Endodermal cell (in vitro differentiated cells): ENCODE results near the gene SPATA7. TPM values are rescaled to one million over a fixed set of nuclear protein-coding genes. Genes with fewer than 3 reads are reported as not detected.

Experiments used
- DNase-seq: peaks from one replicate; pipeline ENCODE4 v3.0.0-alpha.2; 2017
- H3K27ac ChIP-seq: 2 replicates; pipeline ENCODE4 v1.5.1; 2013; ENCODE audit warnings: mild to moderate bottlenecking, low read depth, low read length, moderate library complexity
- H3K27me3 ChIP-seq: 2 replicates; pipeline ENCODE4 v1.6.1; 2013; ENCODE audit warnings: mild to moderate bottlenecking, low read length, moderate library complexity; ENCODE audit not compliant: insufficient read depth, control insufficient read depth, poor library complexity, severe bottlenecking
- H3K36me3 ChIP-seq: 2 replicates; pipeline ENCODE4 v1.7.0; 2013; ENCODE audit warnings: mild to moderate bottlenecking, low read length, moderate library complexity; ENCODE audit not compliant: control insufficient read depth, insufficient read depth
- H3K4me1 ChIP-seq: one replicate; pipeline ENCODE4 v1.7.0; 2013; ENCODE audit warnings: low read length; ENCODE audit not compliant: control insufficient read depth, insufficient read depth
- H3K4me3 ChIP-seq: 2 replicates; pipeline ENCODE4 v1.5.1; 2013; ENCODE audit warnings: mild to moderate bottlenecking, low read length, moderate library complexity
- H3K9ac ChIP-seq: 2 replicates; pipeline ENCODE4 v1.6.1; 2013; ENCODE audit warnings: mild to moderate bottlenecking, low read length, moderate library complexity; ENCODE audit not compliant: poor library complexity, severe bottlenecking; ENCODE audit errors: extremely low read depth
- H3K9me3 ChIP-seq: 2 replicates; pipeline ENCODE4 v1.6.1; 2013; ENCODE audit warnings: mild to moderate bottlenecking, low read length, moderate library complexity; ENCODE audit not compliant: control insufficient read depth
- H3K27ac Mint-ChIP-seq: 2 replicates; pipeline ENCODE4 v1.8.0; 2020; ENCODE audit warnings: mixed read lengths
- H3K27me3 Mint-ChIP-seq: 2 replicates; pipeline ENCODE4 v1.8.0; 2021; ENCODE audit warnings: mild to moderate bottlenecking, mixed read lengths; ENCODE audit not compliant: insufficient read depth
- H3K36me3 Mint-ChIP-seq: 2 replicates; pipeline ENCODE4 v1.8.0; 2020; ENCODE audit warnings: low read depth, mixed read lengths
- H3K4me1 Mint-ChIP-seq: 2 replicates; pipeline ENCODE4 v1.8.0; 2020; ENCODE audit warnings: mixed read lengths
- H3K4me3 Mint-ChIP-seq: 2 replicates; pipeline ENCODE4 v1.8.0; 2020; ENCODE audit warnings: mild to moderate bottlenecking, moderate library complexity, mixed read lengths
- H3K9me3 Mint-ChIP-seq: 2 replicates; pipeline ENCODE4 v1.8.0; 2020; ENCODE audit warnings: mild to moderate bottlenecking, mixed read lengths
- CTCF ChIP-seq: fragments of 200-600 bp; sonication (generic); conservative IDR thresholded peaks from 2 replicates; pipeline ENCODE4 v1.5.0; 2021; ENCODE audit warnings: antibody characterized with exemption, mild to moderate bottlenecking
- WGBS, 2 experiments: methylation state at CpG; one replicate each; pipeline versions ENCODE4 v1.1.5 to v1.1.7; 2013; ENCODE audit warnings: missing lambda C conversion rate in 2 of 2, mixed read lengths in 1 of 2; ENCODE audit not compliant: insufficient coverage in 1 of 2, insufficient read length in 1 of 2; 5-methylcytosine and 5-hydroxymethylcytosine counted together
- total RNA-seq, 2 donors: library from RNA; stranded (reverse); fragmentation: NEBNext Ultra II Directional in 1 of 2; extraction: Animal tissue kit (Norgen Biotek cat#: 25700) in 1 of 2; gene quantifications; 2 replicates in 1 of 2; 3 replicates in 1 of 2; pipeline ENCODE4 v1.2.1, GENCODE V29; 2021

The SPATA7 gene
- total RNA-seq, 2 donors from 2014 or later: 20.6 to 47.0 TPM

- Mint-ChIP-seq H3K27me3 (no peaks in the 10 kb centered on the region), H3K36me3 (peaks cover 22% of the 10 kb centered on the region), H3K9me3 (no peaks in the 10 kb centered on the region), H3K4me1 (no peaks in the 10 kb centered on the region), H3K4me3 (no peak overlapping the region), H3K27ac (no peak overlapping the region)
- no peak overlapping the region for H3K9ac ChIP-seq
- TF ChIP-seq CTCF: no peak
- no peak overlapping the region for H3K4me3 ChIP-seq
- no peaks in the 10 kb centered on the region for H3K4me1 ChIP-seq
- no peaks in the 10 kb centered on the region for H3K9me3 ChIP-seq
- H3K27ac ChIP-seq: no peak overlapping the region
- WGBS, 2 experiments: 91% methylated on average over 2 of the region's 2 CpGs; no CpG with 5 or more reads in 1 of the 2 experiments
- H3K36me3 ChIP-seq: peaks cover 32% of the 10 kb centered on the region
- DNase-seq: no peak
- no peaks in the 10 kb centered on the region for H3K27me3 ChIP-seq
Measured at GRCh38 chr14:88430976-88431375, 45.5 kb downstream of the SPATA7 start.

GRCh38 chr14:88437658-88438057 is 52.2 kb downstream of the SPATA7 start:
- Histone ChIP-seq H3K9me3 (no peaks in the 10 kb centered on the region), H3K4me1 (no peaks in the 10 kb centered on the region), H3K36me3 (peaks cover 29% of the 10 kb centered on the region), H3K27me3 (no peaks in the 10 kb centered on the region), H3K4me3 (no peak overlapping the region), H3K27ac (no peak overlapping the region), H3K9ac (no peak overlapping the region)
- Mint-ChIP-seq H3K4me3 (no peak overlapping the region), H3K36me3 (peaks cover 53% of the 10 kb centered on the region), H3K27ac (no peak overlapping the region), H3K4me1 (no peaks in the 10 kb centered on the region), H3K9me3 (no peaks in the 10 kb centered on the region), H3K27me3 (no peaks in the 10 kb centered on the region)
- peak; percentile 21 for TF ChIP-seq CTCF
- 93 to 100% methylated on average over 3 to 5 of the region's 5 CpGs for WGBS, 2 experiments
- DNase-seq: no peak

GRCh38 chr14:88439088-88439487 is 53.6 kb downstream of the SPATA7 start:
- H3K4me3 Mint-ChIP-seq: no peak overlapping the region
- Histone ChIP-seq H3K9me3 (no peaks in the 10 kb centered on the region), H3K27me3 (no peaks in the 10 kb centered on the region), H3K36me3 (peaks cover 26% of the 10 kb centered on the region), H3K9ac (no peak overlapping the region), H3K4me3 (no peak overlapping the region), H3K27ac (no peak overlapping the region), H3K4me1 (no peaks in the 10 kb centered on the region)
- H3K36me3 Mint-ChIP-seq: peaks cover 60% of the 10 kb centered on the region
- no peaks in the 10 kb centered on the region for H3K9me3 Mint-ChIP-seq
- no peak overlapping the region for H3K27ac Mint-ChIP-seq
- H3K27me3 Mint-ChIP-seq: no peaks in the 10 kb centered on the region
- no peak for TF ChIP-seq CTCF
- 86% methylated on average over 1 of the region's 2 CpGs; no CpG with 5 or more reads in 1 of the 2 experiments for WGBS, 2 experiments
- no peak for DNase-seq
- no peaks in the 10 kb centered on the region for H3K4me1 Mint-ChIP-seq
